NCI-H2107 (cell line): ENCODE measurements around the gene PHACTR1.
"Not testable (repeated sequence)": the region's sequence is repeated elsewhere in the genome, so short reads cannot be mapped to it uniquely, and the experiment has no call there.

Source experiments
- DNase-seq: peaks from one replicate; lab custom pipeline; 2025; lab: John Stamatoyannopoulos, UW

The PHACTR1 gene

DNA sequence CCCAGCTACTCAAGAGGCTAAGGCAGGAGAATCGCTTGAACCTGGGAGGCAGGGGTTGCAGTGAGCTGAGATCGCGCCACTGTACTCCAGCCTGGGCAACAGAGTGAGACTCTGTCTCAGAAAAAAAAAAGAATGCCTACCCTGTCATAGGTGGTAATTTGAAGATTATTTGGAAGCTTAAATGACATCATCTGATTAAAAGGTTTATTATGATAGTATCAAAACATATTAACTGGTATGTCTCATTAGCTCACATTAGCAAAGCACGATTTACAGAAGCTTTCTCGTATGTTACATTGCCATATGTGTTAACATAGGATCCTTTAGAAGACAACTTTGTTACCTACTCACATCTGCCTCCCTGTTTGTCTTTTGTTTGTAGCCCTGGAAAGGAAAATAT, 443.3 kb downstream of the PHACTR1 start:
- DNase-seq = not testable (repeated sequence)

DNA sequence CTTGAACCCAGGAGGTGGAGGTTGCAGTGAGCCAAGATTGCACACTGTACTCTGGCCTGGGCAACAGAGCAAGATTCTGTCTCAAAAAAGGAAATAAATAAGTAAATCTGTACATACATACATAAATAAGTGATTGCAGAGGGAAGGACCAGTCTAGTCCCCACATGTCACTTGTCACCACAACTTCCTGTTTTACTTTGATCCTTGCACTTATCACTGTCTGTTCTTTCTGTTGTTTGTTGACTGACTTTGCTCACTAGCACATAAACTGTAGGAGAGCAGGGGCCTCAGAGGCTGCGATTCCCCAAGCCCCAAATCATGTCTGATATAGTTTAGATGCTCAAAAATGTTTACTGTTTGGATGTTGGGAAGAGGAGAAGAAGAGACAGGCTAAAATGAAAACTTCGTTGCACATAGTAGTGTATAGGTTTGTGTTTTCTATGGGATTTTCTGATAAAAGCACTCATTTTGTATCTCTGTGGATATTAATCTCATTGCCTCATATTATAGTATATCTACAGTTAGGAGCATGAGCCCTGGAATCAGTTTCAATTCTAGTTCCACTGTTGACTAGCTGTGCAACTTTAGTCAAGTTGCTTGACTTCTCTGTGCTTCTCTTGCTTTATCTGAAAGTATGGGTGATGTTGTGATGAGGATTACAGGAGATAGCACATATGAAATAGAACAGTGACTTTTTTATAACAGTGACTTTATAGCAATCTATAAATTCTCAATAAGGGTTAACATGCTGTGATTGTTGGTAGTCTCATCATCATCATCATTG, 446.8 kb downstream of the PHACTR1 start:
- no peak for DNase-seq

DNA sequence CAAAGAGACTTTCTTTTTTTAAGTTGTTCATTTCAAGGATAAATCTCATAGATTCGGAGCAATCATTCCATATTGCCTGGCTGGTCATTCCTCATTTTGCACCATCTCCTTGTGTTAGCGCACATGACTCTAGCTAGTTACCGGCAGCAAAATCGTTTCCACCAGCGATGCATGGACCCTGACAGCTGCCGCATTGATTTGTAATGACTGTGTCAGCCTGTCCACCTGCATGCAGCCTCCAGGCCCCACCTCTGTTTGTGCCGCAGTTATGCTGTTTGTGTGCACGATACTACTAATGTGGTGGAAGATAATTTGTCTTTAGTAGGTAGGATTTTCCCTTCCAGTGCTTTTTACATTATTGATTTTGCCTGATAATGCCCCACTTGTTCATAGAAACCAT, 447.7 kb downstream of the PHACTR1 start:
- no peak for DNase-seq

DNA sequence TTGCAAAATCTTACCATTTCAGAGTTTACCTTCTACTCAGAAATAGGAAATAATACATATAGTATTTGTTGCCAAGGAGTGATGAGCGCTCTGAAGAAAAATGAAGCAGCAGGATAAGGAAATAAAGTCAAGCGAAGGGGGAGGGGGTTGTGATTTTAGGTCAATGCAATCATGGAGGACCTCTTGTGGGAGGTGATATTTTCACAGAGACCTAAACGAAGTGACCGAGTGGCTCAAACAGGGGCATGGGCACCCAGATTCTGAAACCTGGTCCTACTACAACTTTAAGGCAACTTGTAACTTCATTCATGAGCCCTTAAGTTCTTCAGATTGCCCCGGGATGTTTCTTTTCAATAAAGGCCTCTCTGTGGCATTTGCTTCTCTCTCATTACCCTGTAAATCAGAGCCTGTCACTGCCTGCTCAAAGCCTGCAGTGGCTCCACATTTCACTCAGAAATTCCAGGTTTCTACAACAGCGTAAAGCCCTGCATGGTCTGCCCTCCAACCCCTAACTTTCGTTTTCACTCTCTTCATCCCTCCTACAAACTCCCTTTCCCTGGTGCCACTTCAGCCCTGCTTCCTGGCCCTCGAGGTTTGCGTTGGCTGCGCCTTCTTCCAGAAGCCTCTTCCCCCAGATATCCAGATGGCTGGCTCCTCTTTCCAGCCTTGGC, 449.1 kb downstream of the PHACTR1 start:
- DNase-seq = no peak

DNA sequence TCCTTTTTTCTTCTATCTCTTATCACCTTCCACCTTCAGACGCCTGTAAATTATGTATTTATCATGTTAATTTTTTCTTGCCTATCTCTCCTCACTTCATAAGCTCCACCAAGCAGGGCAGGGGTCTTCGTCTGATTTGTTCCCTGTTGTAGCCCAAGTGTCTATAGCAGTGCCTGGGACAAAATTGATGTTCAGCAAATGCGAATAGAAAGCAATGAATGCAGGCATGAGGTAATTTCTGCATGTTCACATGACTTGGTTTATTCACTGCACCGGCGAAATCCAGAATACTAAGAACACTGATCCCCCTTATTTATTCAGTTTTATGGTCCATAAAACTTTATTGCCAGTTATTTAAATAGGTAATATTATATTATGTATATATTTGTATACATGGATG, 449.7 kb downstream of the PHACTR1 start:
- DNase-seq = no peak

DNA sequence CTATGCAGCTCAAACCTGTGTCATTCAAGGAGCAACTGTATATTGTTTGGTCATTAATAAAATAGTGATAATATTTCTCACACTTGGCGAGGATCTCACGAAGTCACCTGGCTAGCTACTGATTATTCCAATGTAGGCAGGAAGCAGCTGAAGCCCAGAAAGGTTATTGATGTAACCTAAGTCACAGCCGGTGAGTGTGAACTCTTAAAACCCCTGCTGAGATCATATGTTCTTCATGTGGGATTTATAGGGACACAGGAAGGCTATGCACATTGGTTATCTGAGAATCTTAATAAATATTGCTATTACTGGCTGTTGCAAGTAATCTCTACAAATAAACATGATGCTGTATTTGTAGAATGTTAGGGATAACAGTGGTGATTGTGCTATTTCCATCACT, 450.3 kb downstream of the PHACTR1 start:
- DNase-seq = no peak

DNA sequence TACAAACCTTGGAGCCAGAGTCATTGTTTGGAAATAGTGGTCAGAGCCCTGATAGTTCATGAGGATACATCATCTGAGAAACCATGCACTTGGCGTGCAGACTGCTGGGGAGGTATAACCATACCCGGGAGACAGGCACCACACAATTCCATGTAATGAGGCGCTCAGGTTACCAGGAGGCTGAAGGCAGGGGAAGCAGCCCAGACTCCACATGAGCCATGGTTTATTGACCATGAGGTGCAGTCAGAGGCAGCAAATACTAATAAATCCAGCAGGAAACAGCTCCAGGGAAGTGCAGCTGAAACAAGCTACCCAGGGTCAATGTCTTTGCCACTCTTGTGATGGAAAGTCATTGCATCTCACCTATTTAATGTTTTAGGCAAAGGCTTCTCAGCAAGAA, 455.7 kb downstream of the PHACTR1 start:
- DNase-seq = no peak

DNA sequence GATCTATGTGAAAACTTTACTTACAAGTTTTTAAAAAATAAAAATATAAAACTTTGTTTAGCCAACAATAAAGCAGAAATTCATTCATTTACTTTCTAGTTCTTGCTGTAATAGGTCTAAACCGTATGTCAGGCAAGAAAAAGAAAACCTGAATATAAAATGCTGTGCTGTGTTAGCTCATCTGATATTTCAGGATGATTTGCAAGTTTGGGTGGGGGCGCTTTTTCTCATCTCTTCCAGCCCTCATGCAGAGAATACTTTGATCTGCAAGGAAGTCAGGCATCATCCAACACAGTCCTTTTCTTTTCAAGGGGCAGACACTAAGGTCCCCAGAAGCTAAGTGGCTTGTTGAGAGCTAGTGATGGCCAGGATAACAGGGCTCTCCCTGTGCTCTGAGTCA, 458.5 kb downstream of the PHACTR1 start:
- no peak for DNase-seq

DNA sequence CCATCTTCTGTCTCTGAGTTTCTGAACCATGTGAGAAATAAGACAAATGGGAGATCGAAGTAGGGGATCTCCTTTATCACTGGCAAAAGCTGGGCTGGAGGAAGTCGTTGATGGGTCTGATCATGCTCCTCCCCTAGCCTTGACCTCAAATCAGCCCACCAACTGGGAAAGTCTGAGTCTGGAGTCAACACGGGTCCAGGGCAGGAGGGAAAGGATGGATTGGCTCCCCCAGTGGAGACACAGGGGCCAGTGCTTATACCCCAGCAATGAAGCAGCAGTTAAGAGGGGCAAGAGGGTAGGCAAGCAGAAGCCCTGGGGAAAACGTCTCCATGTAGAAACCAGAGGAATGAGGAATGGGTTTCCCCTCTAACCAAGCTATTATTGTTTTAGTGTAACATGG, 459.2 kb downstream of the PHACTR1 start:
- no peak for DNase-seq

DNA sequence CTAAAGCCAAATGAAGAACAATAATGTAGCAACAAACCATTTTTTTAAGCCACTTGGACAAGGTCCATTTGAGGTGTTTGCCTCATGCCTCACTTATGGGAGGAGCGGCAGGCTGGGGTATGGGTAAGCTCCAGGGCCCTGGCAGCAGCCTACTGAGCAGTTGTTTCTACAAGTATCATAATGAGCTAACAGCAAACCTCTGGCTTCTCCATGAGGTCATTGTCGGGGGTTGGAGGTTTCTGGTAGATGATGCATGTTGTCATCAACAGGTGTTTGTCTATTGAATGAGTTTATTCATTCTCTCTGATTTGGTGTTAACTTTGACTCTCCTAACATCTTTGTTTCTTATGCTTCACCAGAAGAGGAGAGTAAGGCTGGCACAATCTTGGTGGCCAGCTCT, 461.1 kb downstream of the PHACTR1 start:
- DNase-seq = no peak

DNA sequence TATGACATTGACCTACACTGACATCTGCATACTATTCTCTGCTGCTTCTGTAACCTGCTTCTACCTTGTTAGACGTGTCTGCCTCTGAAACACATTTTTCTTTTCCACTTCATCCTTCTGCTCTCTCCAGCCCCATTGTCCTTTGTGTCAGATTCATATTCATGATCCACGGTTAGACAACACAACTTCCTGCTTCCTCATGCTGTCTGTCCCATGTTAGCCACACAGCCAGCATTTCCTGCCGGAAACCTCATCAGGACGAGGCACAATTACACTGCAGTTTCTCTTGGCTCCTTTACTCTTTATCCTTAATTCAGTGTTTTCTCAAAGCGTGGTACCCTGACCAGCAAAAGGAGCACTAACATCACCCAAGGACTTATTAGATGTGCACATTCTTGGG, 461.5 kb downstream of the PHACTR1 start:
- DNase-seq = no peak

DNA sequence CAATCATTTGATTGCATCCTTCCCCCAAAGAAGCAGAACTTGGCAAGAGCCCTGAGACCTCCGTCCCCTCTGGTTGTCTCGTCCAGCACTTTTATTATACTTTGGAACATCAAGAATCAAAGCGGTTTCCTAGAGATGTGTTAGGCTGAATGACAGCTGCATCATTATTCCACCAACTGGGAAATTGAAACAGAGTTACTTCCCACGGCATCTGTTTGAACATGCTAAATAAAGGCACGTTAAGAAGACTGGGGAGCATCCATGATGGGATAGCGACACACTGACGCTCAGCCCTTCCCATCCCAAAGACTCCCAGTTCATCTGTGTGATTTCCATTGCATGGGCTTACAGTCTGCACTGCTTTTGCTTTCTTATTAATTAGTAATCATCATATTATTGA, 464.0 kb downstream of the PHACTR1 start:
- no peak for DNase-seq

DNA sequence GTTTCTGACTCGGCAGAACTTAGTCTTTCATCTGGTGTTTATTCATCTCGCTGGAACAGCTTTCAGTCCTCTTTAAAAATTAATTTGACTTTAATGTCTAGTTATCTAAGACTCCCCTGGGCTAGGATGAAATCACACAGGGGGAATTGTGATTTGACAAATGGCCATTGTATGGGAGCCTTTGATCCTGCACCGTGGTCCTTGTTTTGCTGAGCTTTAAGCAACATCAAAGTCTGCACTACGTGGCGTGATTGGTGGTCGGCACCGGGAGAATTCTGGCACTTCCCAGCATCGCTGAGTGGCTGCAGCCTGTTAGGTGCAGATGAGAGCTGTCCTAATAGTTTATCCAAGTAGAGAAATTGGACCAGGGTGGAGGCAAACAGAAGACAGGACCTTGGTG, 464.8 kb downstream of the PHACTR1 start:
- no peak for DNase-seq

DNA sequence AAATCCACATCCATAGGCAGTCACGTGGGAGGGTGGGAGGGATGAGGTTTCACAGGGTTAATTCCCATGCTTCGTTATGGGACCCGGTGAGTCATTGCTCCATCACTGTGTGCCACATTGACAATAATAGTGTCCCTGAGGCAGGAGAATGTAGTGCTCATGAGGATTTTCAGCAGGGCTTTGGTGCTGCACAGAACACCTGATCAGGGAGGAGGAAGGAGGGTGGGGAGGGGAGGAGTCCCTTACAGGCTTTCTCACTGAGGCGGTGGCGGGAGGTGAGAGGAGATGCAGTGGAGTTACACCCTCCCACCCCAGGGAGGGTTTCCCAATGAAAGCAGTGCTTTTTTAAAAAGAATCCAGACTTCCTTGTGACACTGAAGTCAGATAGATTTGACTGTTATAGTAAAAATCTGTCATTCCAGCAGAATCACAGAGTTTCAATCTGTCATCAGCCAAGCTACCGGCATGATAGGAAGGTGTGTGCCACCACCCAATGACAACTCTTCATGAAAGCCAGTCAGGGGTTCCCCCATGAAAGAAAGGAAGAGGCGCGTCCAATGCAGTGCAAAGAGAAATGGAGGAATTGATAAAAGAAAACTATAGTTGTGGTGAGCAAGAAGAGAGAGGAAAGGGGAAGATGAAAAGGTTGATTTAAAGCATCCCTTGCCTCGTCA, 467.0 kb downstream of the PHACTR1 start:
- no peak for DNase-seq

DNA sequence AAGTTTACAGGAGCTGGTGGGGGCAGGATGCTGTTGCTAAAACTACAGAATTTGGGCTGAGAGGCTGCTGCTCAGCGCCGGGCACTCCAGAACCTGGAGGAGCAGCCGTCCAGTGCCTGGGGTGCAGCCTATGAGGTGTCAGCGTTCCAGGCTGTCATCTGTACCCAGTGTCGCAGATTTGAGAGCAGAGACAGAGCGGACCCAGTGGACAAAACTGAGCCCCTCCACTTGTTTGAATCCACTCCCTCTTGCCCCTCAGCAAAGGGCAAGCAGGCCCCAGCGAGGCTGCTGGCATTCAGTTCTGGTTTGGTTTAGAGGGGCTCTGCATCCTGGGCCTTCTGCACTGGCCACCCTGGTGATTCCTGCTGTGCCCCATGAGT, 467.5 kb downstream of the PHACTR1 start:
- no peak for DNase-seq

DNA sequence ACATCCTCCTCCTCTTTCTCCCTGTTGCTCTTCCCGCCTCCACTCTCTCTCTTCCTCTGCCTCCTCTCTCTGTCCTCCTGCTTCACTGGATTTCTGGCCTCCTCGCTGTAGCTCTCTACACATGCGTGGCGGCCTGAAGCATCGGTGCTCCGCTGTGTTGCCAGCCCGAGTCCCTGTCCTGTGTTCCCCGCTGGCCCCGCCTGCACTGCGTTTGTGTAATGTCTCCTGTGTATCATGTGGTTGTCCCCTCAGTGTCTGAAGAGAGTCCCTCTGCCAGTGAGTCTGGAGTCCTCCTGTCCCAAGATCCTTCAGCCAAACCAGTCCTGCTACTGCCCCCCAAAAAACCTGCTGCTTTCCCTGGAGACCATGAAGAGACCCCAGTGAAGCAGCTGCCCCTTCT, 468.0 kb downstream of the PHACTR1 start:
- no peak for DNase-seq

DNA sequence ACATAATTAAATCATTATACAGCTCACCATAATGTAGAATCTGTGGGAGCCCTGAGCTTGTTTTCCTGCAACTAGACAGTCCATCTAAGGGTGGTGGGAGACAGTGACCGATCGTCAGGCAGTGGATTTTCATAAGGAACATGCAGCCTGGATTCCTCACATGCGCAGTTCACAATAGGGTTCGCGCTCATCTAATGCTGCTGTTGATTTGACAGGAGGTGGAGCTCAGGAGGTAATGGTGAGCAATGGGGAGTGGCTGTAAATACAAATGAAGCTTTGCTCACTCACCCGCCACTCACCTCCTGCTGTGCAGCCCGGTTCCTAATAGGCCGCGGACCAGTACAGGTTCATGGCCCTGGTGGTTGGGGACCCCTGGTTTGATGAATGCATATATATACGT, 470.3 kb downstream of the PHACTR1 start:
- DNase-seq = no peak

DNA sequence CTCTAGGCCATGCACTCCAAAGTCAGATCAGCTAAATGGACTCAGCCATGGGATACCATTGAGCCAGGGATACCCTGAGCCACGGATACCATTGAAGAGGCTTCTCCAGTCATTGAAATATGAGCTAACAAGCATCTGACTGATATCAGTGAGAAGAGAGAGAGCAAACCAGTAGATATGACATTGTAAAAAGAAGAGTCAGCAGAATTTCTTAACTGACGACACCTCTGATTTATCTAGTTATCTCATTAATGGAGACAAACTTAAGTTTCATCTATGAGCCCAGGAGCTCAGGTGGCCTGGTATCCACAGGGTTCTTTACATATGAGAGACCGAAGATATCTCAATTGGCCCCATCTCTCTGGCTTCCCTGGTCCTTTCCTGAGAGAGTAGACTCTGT, 471.1 kb downstream of the PHACTR1 start:
- no peak for DNase-seq

DNA sequence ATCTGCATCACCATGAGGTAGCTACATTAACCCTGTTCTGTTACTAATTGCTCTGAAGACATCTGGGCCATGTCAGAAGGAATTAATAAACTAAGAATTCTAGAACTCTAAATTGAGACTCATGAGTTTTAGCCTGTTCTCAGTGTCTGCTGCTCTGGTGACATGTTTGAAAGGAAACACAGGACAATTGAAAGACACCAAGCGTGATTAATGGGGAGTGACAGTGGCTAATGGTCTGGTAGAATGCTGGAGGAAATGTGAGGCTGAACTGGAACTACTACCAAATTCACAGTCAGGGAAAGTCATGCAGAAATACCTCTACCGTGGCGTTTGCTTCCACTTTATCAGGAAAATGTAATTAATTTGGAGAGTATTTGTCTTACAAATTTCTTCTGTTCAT, 471.7 kb downstream of the PHACTR1 start:
- no peak for DNase-seq

DNA sequence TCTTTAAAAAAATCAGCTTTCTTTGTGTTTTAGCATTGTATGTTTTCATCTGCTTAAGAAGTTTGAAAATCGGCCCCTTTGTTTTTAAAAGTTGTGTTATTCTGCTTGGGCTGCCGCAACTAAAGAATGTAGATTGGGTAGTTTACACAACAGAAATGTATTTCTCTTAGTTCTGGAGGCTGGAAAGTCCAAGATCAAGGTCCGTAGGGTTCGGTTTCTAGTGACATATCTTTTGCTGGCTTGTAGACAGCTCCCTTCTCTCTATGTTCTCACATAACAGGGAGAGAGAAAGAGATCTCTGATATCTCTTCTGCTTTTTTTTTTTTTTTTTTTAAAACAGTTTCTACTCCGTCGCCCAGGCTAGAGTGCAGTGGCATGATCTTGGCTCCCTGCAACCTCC, 473.1 kb downstream of the PHACTR1 start:
- no peak for DNase-seq

DNA sequence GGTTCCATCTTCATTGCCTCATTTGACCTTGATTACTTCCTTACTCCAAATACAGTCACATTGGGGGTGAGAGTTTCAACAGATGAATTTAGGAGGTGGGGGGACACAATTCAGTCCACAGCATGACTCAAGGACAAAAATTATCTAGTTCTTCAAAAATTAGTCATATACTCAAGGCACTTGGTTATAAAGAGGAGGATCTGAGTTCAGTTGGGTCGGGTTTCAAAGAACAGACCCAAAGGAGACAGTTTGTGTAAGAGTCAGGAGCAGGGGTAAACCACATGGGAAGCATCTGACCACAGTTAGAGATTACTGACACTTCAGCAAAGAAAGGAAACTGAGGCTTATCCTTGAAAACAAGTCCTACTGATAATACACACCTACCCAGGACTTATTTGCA, 473.8 kb downstream of the PHACTR1 start:
- no peak for DNase-seq

DNA sequence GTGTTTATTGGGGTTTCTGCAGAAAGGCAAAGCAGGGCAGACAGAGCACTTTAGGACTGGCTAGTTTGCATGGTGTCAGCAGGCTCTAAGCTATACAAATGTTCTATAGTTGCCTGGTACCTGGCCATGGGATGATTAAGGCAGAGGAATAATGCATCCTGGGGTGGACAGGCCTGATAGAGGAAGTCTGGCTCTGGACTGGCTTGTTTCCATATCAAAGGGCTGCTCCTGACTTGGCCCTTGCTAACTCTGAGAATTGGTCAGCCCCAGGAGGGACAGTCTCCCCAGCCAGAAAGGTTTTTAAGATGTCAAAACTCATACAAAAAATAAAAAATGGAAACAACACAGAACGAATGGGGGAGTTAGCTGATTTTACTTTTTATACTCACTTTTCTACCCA, 474.9 kb downstream of the PHACTR1 start:
- no peak for DNase-seq

DNA sequence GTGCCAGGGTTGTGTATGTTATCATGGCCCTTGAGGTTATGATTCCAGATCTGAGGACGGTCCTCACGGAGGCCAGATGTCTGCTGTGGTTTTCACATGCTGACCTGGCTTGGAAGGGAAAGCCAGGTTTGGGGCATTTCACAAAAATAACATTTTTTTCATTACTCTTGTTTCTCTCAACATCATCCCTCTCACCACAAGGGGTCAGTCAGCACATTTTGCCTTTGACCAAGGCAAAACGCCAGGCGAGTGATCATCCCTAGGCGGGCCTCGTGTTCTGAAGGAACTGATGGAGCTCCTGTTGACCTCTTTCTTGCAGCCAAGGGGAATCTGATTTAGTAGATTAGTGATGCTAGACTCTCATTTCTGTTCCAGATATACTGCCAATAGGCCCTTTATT, 478.3 kb downstream of the PHACTR1 start:
- DNase-seq = no peak
